ENCODE measurements around the gene AVEN.

AVEN gene

DNA sequence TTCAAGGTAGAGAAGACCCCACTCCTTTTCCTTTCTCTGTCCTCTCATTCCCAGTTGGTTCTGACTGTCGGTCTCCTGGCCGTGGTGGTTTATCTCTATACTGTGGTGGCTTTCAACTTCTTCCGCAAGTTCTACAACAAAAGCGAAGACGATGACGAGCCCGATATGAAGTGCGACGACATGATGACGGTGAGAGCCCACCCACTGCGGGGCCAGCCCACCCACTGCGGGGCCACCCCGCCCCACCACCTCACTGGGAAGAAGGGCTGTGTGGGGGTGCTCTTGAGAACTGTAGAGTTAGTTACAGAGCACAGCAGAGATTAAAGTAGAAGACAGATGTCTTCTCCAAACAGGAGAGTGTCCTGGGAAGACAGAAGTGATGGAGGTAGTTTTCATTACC, 181.3 kb downstream of the AVEN start:
- no peak for TF ChIP-seq TAF1 (IDR thresholded peaks at IDR 0.05; ENCODE audit: borderline replicate concordance, insufficient read depth, low read length)
- no peak for TF ChIP-seq SIN3A (IDR thresholded peaks at IDR 0.05; ENCODE audit: borderline replicate concordance, insufficient read depth, low read length)
- no peak for TF ChIP-seq FOXP2 (optimal IDR thresholded peaks at IDR 0.05; ENCODE audit: borderline replicate concordance, extremely low read depth, extremely low read length, insufficient read depth)
- no peak for TF ChIP-seq POLR2AphosphoS5 (IDR thresholded peaks at IDR 0.05; ENCODE audit: low read depth, low read length)
- TF ChIP-seq, protein P1, sequence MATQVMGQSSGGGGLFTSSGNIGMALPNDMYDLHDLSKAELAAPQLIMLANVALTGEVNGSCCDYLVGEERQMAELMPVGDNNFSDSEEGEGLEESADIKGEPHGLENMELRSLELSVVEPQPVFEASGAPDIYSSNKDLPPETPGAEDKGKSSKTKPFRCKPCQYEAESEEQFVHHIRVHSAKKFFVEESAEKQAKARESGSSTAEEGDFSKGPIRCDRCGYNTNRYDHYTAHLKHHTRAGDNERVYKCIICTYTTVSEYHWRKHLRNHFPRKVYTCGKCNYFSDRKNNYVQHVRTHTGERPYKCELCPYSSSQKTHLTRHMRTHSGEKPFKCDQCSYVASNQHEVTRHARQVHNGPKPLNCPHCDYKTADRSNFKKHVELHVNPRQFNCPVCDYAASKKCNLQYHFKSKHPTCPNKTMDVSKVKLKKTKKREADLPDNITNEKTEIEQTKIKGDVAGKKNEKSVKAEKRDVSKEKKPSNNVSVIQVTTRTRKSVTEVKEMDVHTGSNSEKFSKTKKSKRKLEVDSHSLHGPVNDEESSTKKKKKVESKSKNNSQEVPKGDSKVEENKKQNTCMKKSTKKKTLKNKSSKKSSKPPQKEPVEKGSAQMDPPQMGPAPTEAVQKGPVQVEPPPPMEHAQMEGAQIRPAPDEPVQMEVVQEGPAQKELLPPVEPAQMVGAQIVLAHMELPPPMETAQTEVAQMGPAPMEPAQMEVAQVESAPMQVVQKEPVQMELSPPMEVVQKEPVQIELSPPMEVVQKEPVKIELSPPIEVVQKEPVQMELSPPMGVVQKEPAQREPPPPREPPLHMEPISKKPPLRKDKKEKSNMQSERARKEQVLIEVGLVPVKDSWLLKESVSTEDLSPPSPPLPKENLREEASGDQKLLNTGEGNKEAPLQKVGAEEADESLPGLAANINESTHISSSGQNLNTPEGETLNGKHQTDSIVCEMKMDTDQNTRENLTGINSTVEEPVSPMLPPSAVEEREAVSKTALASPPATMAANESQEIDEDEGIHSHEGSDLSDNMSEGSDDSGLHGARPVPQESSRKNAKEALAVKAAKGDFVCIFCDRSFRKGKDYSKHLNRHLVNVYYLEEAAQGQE (IDR thresholded peaks at IDR 0.05; ENCODE audit: insufficient read depth in 1 of 2, low read depth in 2 of 2, low read length in 2 of 2) = no peak

DNA sequence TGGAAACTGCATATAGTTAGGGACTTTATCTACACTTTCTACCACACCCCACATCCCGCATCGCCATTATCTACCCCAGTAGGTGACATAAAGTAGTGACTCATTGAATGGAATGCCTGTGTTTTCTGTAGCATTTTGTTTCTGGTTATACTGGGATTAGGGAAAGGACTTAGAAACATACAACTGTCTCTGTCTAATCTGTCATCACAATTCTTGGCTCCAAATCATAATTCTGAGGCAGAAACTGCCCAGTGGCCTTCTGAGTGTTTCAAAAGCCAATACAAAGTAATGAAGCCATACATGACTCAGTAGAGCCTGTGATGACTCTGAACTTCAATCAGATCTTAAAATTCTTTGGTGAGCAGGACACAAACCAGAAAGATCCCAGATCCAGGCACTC, 186.4 kb downstream of the AVEN start:
- no peak for TF ChIP-seq SIN3A (IDR thresholded peaks at IDR 0.05; ENCODE audit: borderline replicate concordance, insufficient read depth, low read length)
- TF ChIP-seq POLR2AphosphoS5 (IDR thresholded peaks at IDR 0.05; ENCODE audit: low read depth, low read length) = no peak
- TF ChIP-seq, protein P1 (IDR thresholded peaks at IDR 0.05; ENCODE audit: insufficient read depth in 1 of 2, low read depth in 2 of 2, low read length in 2 of 2) = no peak
- no peak for TF ChIP-seq FOXP2 (optimal IDR thresholded peaks at IDR 0.05; ENCODE audit: borderline replicate concordance, extremely low read depth, extremely low read length, insufficient read depth)
- TF ChIP-seq TAF1 (IDR thresholded peaks at IDR 0.05; ENCODE audit: borderline replicate concordance, insufficient read depth, low read length) = no peak

DNA sequence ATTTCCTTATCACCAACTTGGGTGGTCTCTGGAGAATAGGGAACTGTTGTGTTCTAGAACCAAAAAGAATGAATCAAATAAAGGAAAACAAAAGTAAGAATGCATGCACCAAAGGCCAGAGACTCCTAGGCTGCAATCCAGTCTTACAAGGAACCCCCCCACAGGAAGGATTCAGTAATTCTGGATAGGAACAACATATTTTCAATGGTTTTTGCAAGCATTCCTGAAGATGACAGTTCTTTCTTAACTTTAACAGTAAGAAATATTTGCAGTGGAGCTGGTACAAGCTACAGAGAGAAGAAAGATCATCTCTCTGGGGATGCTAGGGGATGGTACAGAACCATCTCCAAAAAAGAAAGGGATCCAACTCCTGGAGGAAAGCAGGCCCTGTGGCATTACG, 186.9 kb downstream of the AVEN start:
- TF ChIP-seq POLR2AphosphoS5 (IDR thresholded peaks at IDR 0.05; ENCODE audit: low read depth, low read length) (no peak), SIN3A (IDR thresholded peaks at IDR 0.05; ENCODE audit: borderline replicate concordance, insufficient read depth, low read length) (no peak), FOXP2 (optimal IDR thresholded peaks at IDR 0.05; ENCODE audit: borderline replicate concordance, extremely low read depth, extremely low read length, insufficient read depth) (no peak), TAF1 (IDR thresholded peaks at IDR 0.05; ENCODE audit: borderline replicate concordance, insufficient read depth, low read length) (no peak)
- TF ChIP-seq, protein P1 (IDR thresholded peaks at IDR 0.05; ENCODE audit: insufficient read depth in 1 of 2, low read depth in 2 of 2, low read length in 2 of 2) = no peak

DNA sequence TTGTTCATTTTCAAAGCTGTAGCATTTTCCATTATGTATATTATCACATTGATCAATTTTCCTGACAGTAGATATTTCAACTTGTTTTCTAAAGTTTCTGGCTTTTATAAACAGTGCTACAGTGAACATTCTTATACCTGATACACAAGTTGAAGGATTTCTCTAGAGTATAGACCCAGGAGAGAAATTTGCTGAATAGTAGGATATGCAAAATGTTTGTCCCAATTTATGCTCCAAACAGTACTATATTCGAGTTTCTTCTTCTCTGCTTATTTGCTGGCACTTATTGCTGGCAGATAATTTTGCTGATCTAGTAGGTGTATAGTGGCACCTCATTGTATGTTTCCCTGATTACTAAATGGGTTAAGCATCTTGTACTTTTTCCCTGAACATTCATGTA, 187.9 kb downstream of the AVEN start:
- TF ChIP-seq FOXP2 (optimal IDR thresholded peaks at IDR 0.05; ENCODE audit: borderline replicate concordance, extremely low read depth, extremely low read length, insufficient read depth) = no peak
- TF ChIP-seq POLR2AphosphoS5 (IDR thresholded peaks at IDR 0.05; ENCODE audit: low read depth, low read length) = no peak
- no peak for TF ChIP-seq TAF1 (IDR thresholded peaks at IDR 0.05; ENCODE audit: borderline replicate concordance, insufficient read depth, low read length)
- TF ChIP-seq SIN3A (IDR thresholded peaks at IDR 0.05; ENCODE audit: borderline replicate concordance, insufficient read depth, low read length) = no peak
- TF ChIP-seq, protein P1 (IDR thresholded peaks at IDR 0.05; ENCODE audit: insufficient read depth in 1 of 2, low read depth in 2 of 2, low read length in 2 of 2) = no peak

DNA sequence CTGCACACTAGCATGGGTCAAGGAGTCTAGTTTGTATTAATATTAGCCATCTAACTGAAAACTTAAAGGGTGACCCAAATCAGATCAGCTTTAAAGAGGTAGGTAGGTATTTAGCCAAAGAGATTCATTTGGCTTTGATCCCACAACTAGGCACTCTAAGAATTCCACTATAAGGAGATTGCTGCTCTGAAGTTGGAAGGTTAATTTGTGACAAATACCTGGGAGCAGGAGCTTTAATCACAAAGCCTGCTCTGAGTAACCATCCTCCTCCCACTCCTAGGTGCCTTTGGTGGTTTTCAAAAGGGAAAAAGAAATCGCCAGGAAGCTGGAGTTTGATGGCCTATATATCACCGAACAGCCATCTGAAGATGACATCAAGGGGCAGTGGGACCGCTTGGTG, 191.0 kb downstream of the AVEN start:
- no peak for TF ChIP-seq POLR2AphosphoS5 (IDR thresholded peaks at IDR 0.05; ENCODE audit: low read depth, low read length)
- TF ChIP-seq, protein P1 (IDR thresholded peaks at IDR 0.05; ENCODE audit: insufficient read depth in 1 of 2, low read depth in 2 of 2, low read length in 2 of 2) = no peak
- no peak for TF ChIP-seq TAF1 (IDR thresholded peaks at IDR 0.05; ENCODE audit: borderline replicate concordance, insufficient read depth, low read length)
- TF ChIP-seq SIN3A (IDR thresholded peaks at IDR 0.05; ENCODE audit: borderline replicate concordance, insufficient read depth, low read length) = no peak
- TF ChIP-seq FOXP2 (optimal IDR thresholded peaks at IDR 0.05; ENCODE audit: borderline replicate concordance, extremely low read depth, extremely low read length, insufficient read depth) = no peak

All from PFSK-1 (cell line).